GM19467 (cell line): ENCODE measurements around the gene WASF3.

Experiments
- ATAC-seq: cut with Tn5 transposase; IDR thresholded peaks from one replicate; pipeline ENCODE4 v1.9.1; 2021; ENCODE audit warnings: mild to moderate bottlenecking, moderate library complexity; ENCODE audit not compliant: unreplicated experiment

Gene WASF3, protein sequence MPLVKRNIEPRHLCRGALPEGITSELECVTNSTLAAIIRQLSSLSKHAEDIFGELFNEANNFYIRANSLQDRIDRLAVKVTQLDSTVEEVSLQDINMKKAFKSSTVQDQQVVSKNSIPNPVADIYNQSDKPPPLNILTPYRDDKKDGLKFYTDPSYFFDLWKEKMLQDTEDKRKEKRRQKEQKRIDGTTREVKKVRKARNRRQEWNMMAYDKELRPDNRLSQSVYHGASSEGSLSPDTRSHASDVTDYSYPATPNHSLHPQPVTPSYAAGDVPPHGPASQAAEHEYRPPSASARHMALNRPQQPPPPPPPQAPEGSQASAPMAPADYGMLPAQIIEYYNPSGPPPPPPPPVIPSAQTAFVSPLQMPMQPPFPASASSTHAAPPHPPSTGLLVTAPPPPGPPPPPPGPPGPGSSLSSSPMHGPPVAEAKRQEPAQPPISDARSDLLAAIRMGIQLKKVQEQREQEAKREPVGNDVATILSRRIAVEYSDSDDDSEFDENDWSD

GRCh38 chr13:26557393-26558073 lies at the start of gene WASF3:
TSS of gene WASF3 (plus strand) at chr13:26557683. CDS start at chr13:26642271, 84,588 bp downstream.
- ATAC-seq: peak; percentile 96

- no peak for ATAC-seq
These were observed 48.6 kb upstream of the WASF3 start for GRCh38 chr13:26508885-26509284.

DNA sequence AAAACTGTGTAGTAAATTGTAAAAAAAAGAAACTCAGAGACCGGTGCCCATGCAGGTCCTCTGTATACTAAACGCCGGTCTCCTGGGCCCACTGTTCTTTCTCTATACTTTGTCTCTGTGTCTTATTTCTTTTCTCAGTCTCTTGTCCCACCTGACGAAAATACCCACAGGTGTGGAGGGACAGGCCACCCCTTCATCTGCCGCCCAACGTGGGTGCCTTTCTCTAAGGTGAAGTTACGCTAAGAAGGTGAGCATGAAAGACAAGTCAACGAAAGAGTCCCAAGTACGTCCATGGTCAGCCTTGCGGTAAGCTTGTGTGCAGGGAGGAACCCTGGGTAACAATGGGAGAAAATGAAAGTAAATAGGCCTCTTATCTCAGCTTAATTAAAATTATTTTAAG lies 48.0 kb upstream of the WASF3 start:
- no peak for ATAC-seq

DNA sequence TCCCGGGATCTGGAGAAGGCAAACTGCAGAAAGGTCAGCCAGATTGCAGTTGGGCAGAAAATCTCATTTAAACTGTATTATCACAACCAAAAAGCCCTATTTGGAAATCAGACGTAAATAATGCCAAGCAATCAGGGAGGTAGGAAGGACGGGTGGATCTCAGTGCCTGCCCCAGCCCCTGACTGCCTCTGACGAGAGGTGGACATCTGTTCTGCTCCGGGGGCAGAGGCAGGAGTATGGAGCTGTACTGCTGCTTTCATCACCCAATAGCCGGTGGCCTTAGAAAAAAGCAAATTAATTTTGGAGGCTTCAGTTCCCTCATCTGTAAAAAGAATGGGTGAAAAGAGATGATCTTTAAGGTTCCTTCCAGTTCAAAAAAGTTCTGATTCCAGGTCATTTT lies 43.6 kb upstream of the WASF3 start:
- no peak for ATAC-seq

DNA sequence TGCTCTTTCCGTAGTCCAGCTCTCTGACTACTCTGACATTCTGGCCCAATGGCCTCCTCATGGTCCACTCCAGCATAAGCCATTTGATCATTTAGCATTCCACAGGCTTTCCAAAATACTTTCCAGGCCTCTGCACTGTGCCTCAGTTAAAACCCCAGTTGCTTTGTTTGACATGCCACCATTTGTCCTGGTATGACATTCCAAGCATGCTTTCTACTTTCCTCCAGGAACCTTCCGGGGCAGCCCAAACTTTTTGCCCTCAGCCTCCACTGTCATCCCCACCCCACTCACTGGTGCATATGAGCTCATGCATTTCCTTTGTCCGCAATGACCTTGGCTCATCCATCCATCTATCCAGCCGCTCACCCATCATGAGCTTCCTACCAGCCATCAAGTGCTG lies 41.8 kb upstream of the WASF3 start:
- no peak for ATAC-seq

DNA sequence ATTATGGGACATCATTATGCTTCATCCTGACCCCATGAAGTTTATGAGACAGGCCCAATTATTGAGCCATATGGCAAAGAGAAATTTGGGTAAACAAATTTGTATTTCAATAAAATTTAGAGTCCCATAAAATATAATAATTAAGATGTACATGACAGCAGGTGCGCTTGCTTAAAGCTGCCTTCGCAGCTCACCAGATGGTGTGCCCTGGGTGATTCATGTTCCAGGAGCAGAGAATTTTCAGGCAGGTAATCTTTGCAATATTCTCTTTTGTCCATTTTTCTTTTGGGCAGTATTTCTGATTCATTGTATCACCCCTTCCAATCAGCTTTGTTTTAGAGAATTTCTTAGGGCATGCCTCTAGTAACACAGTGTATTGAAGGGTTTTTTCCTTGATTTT lies 39.5 kb upstream of the WASF3 start:
- ATAC-seq: no peak

DNA sequence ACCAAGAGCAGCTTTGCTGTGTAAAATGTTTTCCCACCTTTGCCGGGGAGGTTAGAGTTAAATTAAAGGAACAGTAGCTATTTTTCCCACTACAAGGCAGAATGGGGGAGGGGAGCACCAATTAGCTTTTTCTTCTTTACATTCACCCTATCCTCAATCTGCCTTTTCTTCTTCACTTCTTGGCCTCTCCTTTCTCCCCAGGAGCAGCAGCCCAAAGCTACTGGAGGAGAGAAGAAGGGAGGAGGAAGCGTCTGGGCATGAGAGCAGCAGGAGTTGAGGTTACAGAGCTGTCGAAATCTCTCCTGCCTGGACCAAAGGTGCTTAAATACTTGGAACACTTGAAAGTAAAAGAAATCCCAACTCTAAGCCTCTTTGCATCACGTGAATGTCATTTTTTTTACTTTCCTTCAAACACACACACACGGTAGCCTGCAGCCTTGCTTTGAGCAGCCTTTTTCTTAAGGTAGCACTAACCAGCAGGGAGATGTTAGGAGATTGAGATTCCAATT lies 39.0 kb upstream of the WASF3 start:
- ATAC-seq: no peak

- ATAC-seq: no peak
These were observed 34.9 kb upstream of the WASF3 start for GRCh38 chr13:26522571-26522970.

GRCh38 chr13:26523007-26523406 lies 34.5 kb upstream of the WASF3 start:
- no peak for ATAC-seq

GRCh38 chr13:26525528-26525927 lies 32.0 kb upstream of the WASF3 start:
- no peak for ATAC-seq

DNA sequence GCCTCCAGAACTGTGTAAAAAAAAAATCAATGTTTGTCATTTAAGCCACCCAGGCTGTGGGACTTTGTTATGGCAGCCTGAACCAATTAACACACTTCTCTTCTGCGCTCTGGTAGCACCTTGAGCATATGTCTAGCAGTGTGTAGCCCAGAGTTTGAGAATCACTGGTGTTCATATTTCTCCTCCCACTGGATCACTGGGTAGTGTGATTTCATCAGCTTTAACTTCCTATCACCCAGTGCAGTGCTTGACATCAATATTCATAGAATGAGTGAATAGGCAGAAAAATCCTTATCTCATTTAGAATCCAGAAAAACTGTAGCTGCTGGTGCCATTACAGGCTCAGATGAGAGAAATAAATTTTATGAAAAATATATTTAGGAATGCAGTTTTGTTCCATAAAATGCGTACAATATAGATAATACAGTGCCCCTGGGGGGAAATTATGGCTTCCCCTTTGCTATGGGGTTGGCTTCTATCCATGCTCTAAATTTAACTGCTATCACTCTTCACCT lies 30.7 kb upstream of the WASF3 start:
- no peak for ATAC-seq

DNA sequence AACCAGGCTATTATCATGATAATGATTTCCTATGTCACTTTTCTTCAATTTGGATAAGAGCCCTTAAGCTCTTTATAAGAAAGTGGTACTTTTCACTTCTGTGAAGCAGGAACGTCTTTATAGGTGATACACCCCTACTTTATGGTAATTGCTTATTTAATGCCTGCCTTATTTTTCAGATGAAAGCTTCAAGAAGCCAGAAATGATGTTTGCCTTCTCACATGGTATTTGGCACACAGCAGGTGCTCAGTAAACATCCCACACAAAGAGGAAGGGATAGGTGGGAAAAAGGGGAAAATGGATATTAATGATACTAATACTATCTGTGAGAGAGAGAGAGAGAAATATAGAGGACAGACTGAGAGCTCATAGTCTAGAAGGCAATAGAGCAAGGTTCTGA lies 29.0 kb upstream of the WASF3 start:
- ATAC-seq: no peak

GRCh38 chr13:26529441-26529840 lies 28.0 kb upstream of the WASF3 start:
- ATAC-seq: no peak

GRCh38 chr13:26531742-26532141 lies 25.7 kb upstream of the WASF3 start:
- no peak for ATAC-seq

- ATAC-seq: no peak
These were observed 23.3 kb upstream of the WASF3 start for GRCh38 chr13:26534036-26534726.

- ATAC-seq: no peak
These were observed 18.8 kb upstream of the WASF3 start for GRCh38 chr13:26538363-26539317.

- ATAC-seq: no peak
These were observed 17.7 kb upstream of the WASF3 start for GRCh38 chr13:26539738-26540292.

DNA sequence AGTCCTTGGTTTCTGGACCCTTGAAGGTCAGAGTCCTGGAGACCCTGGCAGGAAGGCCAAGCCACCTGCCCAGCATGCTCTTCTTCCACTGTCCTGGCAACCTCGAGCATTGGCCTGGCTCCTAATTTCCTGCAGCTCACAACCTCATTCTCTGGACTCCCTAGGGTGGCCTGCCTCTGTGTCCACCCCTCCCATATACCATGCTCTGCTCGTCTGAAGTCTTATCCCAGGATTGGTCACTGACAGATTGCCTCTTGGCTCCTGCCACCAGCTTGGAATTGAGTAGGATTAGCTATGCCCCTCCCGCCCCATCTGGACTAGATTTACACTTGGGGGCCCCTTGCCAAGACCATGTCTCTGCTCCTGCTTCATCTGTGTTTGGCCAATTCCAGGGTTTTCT lies 17.1 kb upstream of the WASF3 start:
- no peak for ATAC-seq

GRCh38 chr13:26541041-26541440 lies 16.4 kb upstream of the WASF3 start:
- no peak for ATAC-seq
